Activated naive CD4-positive, alpha-beta T cell treated with anti-CD3 and anti-CD28 coated beads, Interleukin-2, amount 50 U/mL, for 24 hours (primary cell): ENCODE measurements around the gene ZNF492.
"Not testable (repeated sequence)": the region's sequence is repeated elsewhere in the genome, so short reads cannot be mapped to it uniquely, and the experiment has no call there.

Source experiments
- H3K27ac Mint-ChIP-seq: one replicate; pipeline ENCODE4 v1.8.0; 2021; ENCODE audit warnings: mild to moderate bottlenecking, mixed read lengths
- H3K27me3 Mint-ChIP-seq: one replicate; pipeline ENCODE4 v1.8.0; 2021; ENCODE audit warnings: mixed read lengths
- H3K36me3 Mint-ChIP-seq: one replicate; pipeline ENCODE4 v1.8.0; 2021; ENCODE audit warnings: mixed read lengths
- H3K4me1 Mint-ChIP-seq: one replicate; pipeline ENCODE4 v1.8.0; 2021; ENCODE audit warnings: mixed read lengths
- H3K4me3 Mint-ChIP-seq: one replicate; pipeline ENCODE4 v1.8.0; 2021; ENCODE audit warnings: mild to moderate bottlenecking, mixed read lengths
- H3K9me3 Mint-ChIP-seq: one replicate; pipeline ENCODE4 v1.8.0; 2021; ENCODE audit warnings: mixed read lengths

ZNF492 gene

GRCh38 chr19:22627526-22627925 lies 6.6 kb upstream of the ZNF492 start:
- no peaks in the 10 kb centered on the region for H3K4me1 Mint-ChIP-seq
- no peak overlapping the region for H3K4me3 Mint-ChIP-seq
- H3K27me3 Mint-ChIP-seq = peaks cover 2% of the 10 kb centered on the region
- no peak overlapping the region for H3K27ac Mint-ChIP-seq
- H3K9me3 Mint-ChIP-seq = peaks cover 4% of the 10 kb centered on the region
- no peaks in the 10 kb centered on the region for H3K36me3 Mint-ChIP-seq

GRCh38 chr19:22628401-22628800 lies 5.7 kb upstream of the ZNF492 start:
- H3K36me3 Mint-ChIP-seq = no peaks in the 10 kb centered on the region
- no peaks in the 10 kb centered on the region for H3K4me1 Mint-ChIP-seq
- H3K9me3 Mint-ChIP-seq = peaks cover 4% of the 10 kb centered on the region
- no peak overlapping the region for H3K4me3 Mint-ChIP-seq
- H3K27ac Mint-ChIP-seq = no peak overlapping the region
- peaks cover 2% of the 10 kb centered on the region for H3K27me3 Mint-ChIP-seq

GRCh38 chr19:22634450-22634827 lies 315 bp downstream of the ZNF492 start:
- Mint-ChIP-seq H3K36me3 (peaks cover 4% of the 10 kb centered on the region), H3K27me3 (no peaks in the 10 kb centered on the region), H3K9me3 (no peaks in the 10 kb centered on the region), H3K4me1 (peaks cover 16% of the 10 kb centered on the region), H3K4me3 (peak overlapping the region; percentile 97), H3K27ac (peak overlapping the region; percentile 79)

GRCh38 chr19:22685493-22685892 lies 51.4 kb downstream of the ZNF492 start:
- H3K36me3 Mint-ChIP-seq, H3K4me1 Mint-ChIP-seq, H3K27me3 Mint-ChIP-seq, H3K27ac Mint-ChIP-seq, H3K4me3 Mint-ChIP-seq: not testable (repeated sequence)
- peaks cover 10% of the 10 kb centered on the region for H3K9me3 Mint-ChIP-seq

- H3K36me3 Mint-ChIP-seq, H3K27me3 Mint-ChIP-seq, H3K27ac Mint-ChIP-seq, H3K4me1 Mint-ChIP-seq, H3K4me3 Mint-ChIP-seq, H3K9me3 Mint-ChIP-seq: not testable (repeated sequence)
Measured at GRCh38 chr19:22702661-22703060, 68.5 kb downstream of the ZNF492 start.

- not testable (repeated sequence) for H3K36me3 Mint-ChIP-seq, H3K9me3 Mint-ChIP-seq
Measured at GRCh38 chr19:22703096-22703495, 69.0 kb downstream of the ZNF492 start.

GRCh38 chr19:22708983-22709382 lies 74.9 kb downstream of the ZNF492 start:
- Mint-ChIP-seq H3K36me3 (peaks cover 1% of the 10 kb centered on the region), H3K4me3 (no peak overlapping the region), H3K9me3 (peaks cover 10% of the 10 kb centered on the region), H3K27ac (no peak overlapping the region), H3K27me3 (no peaks in the 10 kb centered on the region), H3K4me1 (no peaks in the 10 kb centered on the region)

More at GRCh38 chr19:22703096-22703495, 69.0 kb downstream of the ZNF492 start:
- H3K4me1 Mint-ChIP-seq, H3K27ac Mint-ChIP-seq, H3K27me3 Mint-ChIP-seq, H3K4me3 Mint-ChIP-seq: not testable (repeated sequence)
